ENCODE data around the gene SERPINB2. TPM values are rescaled to one million over a fixed set of nuclear protein-coding genes. Genes with fewer than 3 reads are reported as not detected.

SERPINB2 gene
- total RNA-seq, 1 donor from 2014 or later = 4.1 TPM

DNA sequence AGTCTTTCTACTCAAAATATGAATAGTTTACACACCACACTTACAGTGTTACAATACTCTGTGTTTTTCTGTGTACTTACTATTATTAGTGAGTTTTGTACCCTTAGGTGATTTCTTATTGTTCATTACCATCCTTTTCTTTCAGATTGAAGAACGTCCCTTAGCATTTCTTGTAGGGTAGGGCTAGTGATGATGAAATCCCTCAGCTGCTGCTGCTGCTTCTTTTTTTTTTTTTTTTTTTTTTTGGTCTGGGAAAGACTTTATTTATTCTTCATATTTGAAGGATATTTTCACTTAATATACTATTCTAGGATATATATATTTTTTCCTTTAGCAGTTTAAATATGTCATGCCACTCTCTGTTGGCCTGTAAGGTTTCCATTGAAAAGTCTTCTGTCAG lies 29.0 kb upstream of the SERPINB2 start:
- TF ChIP-seq, protein P1, sequence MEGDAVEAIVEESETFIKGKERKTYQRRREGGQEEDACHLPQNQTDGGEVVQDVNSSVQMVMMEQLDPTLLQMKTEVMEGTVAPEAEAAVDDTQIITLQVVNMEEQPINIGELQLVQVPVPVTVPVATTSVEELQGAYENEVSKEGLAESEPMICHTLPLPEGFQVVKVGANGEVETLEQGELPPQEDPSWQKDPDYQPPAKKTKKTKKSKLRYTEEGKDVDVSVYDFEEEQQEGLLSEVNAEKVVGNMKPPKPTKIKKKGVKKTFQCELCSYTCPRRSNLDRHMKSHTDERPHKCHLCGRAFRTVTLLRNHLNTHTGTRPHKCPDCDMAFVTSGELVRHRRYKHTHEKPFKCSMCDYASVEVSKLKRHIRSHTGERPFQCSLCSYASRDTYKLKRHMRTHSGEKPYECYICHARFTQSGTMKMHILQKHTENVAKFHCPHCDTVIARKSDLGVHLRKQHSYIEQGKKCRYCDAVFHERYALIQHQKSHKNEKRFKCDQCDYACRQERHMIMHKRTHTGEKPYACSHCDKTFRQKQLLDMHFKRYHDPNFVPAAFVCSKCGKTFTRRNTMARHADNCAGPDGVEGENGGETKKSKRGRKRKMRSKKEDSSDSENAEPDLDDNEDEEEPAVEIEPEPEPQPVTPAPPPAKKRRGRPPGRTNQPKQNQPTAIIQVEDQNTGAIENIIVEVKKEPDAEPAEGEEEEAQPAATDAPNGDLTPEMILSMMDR (IDR thresholded peaks at IDR 0.05; ENCODE audit: insufficient read depth, low read length, poor library complexity, severe bottlenecking) = no peak
- H3K36me3 ChIP-seq (ENCODE audit: control insufficient read depth, insufficient read depth, low read length) = no peaks in the 10 kb centered on the region

DNA sequence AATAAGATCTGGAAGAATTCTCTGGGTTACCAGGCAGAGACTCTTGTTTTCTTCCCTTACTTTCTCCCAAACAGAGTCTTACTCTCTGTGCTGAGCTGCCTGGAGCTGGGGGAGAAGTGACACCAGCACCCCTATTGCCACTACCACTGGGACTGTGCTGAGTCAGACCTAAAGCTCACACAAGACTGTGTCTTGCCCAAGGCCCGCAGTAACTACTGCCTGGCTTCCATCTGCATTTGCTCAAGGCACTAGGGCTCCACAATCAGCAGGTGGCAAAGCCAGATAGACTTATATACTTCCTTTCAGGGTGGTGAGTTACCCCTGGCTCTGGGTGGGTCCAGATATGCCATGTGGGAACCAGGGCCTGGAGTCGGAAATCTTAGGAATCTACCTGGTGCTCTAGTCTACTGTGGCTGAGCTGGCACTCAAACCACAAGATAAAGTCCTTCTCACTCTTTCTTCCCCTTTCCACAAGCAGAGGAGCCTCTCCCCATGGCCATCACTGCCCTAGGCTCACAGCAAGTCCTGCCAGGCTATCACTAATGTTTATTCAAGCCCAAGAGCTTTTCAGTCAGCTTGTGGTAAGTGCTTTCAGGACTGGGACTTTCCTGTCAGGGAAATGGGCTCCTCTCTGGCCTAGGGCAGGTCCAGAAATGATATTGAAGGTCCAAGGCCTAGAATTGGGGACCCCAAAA lies 27.6 kb upstream of the SERPINB2 start:
- H3K36me3 ChIP-seq (ENCODE audit: control insufficient read depth, insufficient read depth, low read length) = no peaks in the 10 kb centered on the region
- TF ChIP-seq, protein P1 (IDR thresholded peaks at IDR 0.05; ENCODE audit: insufficient read depth, low read length, poor library complexity, severe bottlenecking) = no peak
- H3K27me3 ChIP-seq (ENCODE audit: control insufficient read depth, insufficient read depth, low read length) = no peaks in the 10 kb centered on the region
- H3K4me3 ChIP-seq (ENCODE audit: low read depth, low read length) = no peak overlapping the region
- DNase-seq (ENCODE audit: low read depth) = no peak

More for the DNA sequence above, 29.0 kb upstream of the SERPINB2 start:
- DNase-seq (ENCODE audit: low read depth) = no peak
- H3K4me3 ChIP-seq (ENCODE audit: low read depth, low read length) = no peak overlapping the region
- H3K27me3 ChIP-seq (ENCODE audit: control insufficient read depth, insufficient read depth, low read length) = no peaks in the 10 kb centered on the region

DNA sequence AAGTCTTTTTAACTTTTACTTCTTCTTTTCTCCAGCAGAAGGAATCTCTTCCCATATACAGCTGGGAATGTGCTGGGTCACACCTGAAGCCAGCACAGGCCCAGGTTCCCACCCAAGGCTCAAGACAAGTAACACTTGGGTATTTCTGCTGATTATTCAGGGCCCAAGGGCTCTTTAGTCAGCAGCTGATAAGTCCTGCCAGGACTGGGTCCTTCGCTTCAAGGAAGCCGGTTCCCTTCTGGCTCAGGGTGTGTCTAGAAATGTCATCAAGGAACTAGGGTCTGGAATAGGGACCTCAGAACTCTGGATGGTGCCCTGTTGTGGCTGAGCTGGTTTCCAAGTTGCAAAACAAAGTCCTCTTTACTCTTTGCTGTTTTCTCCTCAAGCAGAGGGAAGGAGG lies 27.0 kb upstream of the SERPINB2 start:
- no peak for DNase-seq (ENCODE audit: low read depth)
- Histone ChIP-seq H3K36me3 (ENCODE audit: control insufficient read depth, insufficient read depth, low read length) (no peaks in the 10 kb centered on the region), H3K4me3 (ENCODE audit: low read depth, low read length) (no peak overlapping the region), H3K27me3 (ENCODE audit: control insufficient read depth, insufficient read depth, low read length) (no peaks in the 10 kb centered on the region)
- TF ChIP-seq, protein P1 (IDR thresholded peaks at IDR 0.05; ENCODE audit: insufficient read depth, low read length, poor library complexity, severe bottlenecking) = no peak

DNA sequence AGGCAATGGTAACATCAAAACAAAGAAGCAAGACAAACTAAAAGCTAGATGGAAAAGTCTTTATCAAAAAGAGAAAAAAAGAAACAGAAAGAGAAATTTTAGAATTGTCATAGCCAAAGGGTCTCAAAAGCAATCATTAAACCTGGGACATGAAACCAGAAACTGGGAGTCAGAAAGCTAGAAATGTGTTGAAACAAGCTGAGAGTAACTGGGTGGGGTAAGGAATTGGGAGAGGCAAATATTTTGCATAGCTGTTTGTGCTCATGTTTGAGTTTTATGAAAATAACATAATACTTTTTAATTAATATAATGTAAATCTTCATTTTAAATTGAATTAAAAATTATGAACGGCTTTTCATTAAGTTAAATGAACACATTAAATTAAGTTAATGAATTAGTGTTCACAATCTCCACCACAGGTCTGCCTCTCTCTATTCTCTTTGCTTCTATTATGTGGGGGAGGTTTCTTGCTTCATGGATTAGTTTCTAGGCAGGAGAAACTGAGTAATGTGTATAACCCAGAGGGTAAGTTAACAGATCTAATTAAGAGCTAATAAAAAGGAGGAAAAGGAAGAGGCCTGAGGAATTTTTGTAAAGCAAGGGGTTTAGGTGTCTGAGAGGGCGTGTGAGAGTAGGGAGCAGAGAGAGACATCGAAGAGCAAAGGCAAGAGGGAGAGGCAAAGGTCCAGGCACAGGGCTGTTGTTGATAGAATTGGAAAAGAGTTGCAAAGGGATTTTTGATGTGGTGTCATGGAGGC lies 20.0 kb upstream of the SERPINB2 start:
- Histone ChIP-seq H3K4me3 (ENCODE audit: low read depth, low read length) (no peak overlapping the region), H3K36me3 (ENCODE audit: control insufficient read depth, insufficient read depth, low read length) (no peaks in the 10 kb centered on the region), H3K27me3 (ENCODE audit: control insufficient read depth, insufficient read depth, low read length) (no peaks in the 10 kb centered on the region)
- DNase-seq (ENCODE audit: low read depth) = no peak
- TF ChIP-seq, protein P1 (IDR thresholded peaks at IDR 0.05; ENCODE audit: insufficient read depth, low read length, poor library complexity, severe bottlenecking) = no peak

DNA sequence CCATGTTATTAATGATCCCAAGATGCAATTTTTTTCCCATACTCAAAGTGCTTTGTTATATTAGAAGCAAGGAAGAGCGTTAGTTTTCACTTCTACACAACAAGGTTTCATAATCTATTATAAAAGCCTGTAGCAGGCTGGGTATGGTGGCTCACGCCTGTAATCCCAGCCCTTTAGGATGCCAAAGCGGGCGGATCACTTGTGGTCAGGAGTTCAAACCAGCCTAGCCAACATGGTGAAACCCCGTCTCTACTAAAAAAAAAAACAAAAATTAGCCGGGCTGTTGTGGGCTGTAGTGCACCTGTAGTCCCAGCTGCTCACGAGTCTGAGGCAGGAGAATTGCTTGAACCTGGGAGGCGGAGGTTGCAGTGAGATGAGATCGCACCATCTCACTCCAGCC lies 19.0 kb upstream of the SERPINB2 start:
- TF ChIP-seq, protein P1 (IDR thresholded peaks at IDR 0.05; ENCODE audit: insufficient read depth, low read length, poor library complexity, severe bottlenecking) = no peak
- Histone ChIP-seq H3K36me3 (ENCODE audit: control insufficient read depth, insufficient read depth, low read length) (no peaks in the 10 kb centered on the region), H3K4me3 (ENCODE audit: low read depth, low read length) (no peak overlapping the region), H3K27me3 (ENCODE audit: control insufficient read depth, insufficient read depth, low read length) (no peaks in the 10 kb centered on the region)
- DNase-seq (ENCODE audit: low read depth) = no peak

All from kidney epithelial cell (primary cell).